Measurements from ENCODE around the gene ABLIM2.

The ABLIM2 gene

DNA sequence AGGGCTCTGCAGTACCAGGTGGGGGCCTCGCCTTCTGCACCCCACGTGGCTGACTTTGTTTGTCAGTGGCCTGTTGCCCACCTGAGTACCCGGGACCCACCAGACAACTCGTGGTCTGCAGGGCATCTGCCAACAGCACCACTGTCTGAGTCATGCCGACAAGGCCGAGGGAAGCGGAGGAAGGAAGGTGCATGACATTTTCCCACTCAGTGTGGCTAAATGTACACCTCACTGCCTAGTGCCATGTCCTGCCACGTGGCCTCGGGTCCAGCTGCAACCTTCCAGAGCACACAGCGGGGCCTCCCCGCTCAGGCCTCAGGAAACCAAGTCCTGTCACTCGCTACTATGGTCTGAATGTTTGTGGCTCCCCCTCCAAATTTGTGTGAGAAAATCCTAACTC is 22.1 kb downstream of the ABLIM2 start:
- no peak for DNase-seq

DNA sequence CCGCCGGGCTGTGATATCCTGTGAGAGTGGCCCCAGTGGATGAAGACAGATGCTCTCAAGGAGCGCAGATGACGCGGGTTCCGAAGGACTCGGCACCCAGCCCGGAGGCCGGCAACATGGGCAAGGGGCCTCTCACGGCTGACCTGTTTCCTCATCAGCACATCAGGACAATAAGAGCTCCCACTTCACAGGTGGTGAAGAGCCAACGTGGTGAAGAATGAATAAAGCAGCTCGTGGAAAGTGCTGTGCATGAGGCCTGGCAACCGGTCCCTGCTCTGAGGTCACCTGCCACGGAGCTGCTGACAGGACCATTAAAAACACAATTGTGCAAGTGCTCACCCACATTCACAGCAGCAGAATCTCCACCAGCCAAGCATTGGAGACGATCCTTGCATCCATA is 22.9 kb downstream of the ABLIM2 start:
- DNase-seq: no peak

DNA sequence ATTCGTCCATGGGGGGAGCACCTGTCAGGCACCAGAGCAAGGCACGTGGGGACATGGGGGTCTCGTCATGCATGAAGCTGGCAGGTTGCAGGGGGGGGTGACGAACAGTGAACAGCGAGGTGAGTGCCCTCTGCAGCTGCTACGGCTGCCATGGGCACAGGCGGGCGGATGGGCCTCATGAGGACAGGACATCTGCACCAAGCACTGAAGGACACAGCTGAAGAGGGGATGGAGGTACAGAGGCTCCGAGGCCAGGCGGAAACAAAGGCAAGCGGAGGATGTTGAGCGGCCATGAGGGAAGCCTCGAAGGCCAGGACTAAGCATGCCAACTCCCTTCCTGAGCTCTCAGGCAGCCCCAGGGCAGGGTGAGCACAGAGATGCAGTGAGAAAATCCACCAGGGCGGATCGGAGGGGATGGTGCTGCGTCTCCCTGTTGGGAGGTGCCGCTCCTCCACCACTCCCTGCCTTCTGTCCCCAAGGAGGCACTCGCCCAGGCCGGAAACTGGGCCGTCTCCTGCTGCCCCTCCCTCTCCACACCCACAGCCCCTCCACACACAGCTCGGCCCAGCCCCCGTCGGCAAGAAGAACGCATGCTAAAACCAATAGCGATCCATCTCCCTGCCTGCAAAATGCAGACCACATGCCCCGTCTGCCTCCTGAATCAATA is 24.6 kb downstream of the ABLIM2 start:
- DNase-seq: no peak

DNA sequence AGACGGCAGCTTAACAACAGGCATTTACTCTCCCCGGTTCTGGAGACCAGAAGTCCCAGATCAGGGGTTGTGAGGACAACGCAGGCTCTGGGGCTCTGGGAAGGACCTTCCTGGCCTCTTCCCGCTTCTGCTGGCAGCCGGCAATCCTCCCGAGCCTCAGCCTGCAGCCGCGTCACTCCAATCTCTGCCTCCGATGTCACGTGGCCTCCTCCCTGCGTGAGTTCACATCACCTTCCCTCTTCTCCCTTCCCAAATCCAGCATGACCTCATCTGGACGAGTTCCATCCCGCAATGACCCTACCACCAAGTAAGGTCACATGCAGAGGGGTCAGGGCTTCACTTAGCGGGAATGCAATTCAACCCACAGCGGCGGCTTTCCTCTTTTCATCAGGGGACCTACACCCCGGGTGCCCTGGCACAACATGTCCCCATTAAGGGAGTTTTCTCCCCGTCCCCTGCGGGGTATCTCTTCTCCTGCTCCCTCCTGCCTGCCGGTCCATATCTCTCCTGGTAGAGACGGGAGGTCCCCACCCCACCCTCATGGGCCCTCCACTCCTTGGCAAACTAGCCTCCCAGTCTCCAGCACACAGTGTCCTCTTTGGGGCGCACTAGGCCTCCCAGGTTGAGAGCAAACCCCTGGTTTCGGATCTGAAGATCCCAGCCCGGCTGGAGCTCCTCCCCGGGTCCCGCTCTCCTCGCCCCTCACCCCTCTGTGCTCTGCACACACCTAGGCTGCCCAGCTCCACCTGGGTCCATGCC is 25.5 kb downstream of the ABLIM2 start:
- DNase-seq: no peak

DNA sequence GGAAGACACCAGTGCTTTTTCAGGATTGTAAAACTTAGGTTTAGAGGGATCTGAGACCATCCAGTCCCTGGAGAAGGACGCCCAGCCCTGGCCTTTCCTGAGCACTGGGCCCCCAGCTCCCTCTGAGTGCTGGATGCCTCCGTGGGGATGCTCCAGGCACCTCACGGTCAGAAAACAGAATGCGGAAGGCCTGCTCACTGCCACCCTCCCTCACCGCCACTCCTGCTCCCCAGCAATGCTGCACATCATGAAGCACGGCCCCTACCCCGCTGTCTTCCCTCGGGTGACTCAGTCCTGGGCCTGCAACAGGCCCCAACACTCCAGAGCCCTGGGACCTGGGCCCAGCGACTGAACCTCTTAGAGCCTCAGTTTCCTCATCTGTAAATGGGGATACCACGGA is 26.2 kb downstream of the ABLIM2 start:
- DNase-seq: no peak

DNA sequence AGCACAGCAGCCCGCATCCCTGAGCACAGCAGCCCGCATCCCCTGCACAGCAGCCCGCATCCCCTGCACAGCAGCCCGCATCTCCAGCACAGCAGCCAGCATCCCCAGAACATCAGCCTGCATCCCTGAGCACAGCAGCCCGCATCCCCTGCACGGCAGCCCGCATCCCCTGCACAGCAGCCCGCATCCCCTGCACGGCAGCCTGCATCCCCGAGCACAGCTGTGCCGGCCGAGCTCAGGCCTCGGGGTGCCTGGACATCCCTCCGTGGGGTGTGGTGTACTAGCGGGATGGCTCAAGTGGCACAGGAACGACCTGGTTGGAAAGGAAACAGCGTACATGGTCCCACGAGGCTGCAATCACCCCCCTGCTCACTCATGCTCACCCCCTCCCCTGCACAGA is 26.8 kb downstream of the ABLIM2 start:
- no peak for DNase-seq

DNA sequence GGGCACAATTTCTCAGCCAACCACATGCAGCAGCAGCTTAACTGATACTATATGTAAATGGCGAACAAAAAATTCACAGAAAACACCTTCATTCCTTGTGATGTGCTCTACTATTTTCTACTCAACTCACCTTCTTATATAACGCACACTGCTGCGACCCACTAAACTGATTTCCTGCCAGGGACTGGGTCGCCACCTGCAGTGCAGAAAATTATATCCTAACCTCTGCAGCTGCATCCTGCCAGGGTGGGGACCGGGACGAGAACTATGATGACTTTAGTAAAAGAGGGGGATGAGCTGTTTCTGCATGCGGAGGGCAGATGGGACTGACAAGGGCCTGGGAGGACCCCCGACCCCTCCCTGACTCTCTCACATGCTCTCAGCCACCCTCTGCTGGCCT is 27.4 kb downstream of the ABLIM2 start:
- no peak for DNase-seq

DNA sequence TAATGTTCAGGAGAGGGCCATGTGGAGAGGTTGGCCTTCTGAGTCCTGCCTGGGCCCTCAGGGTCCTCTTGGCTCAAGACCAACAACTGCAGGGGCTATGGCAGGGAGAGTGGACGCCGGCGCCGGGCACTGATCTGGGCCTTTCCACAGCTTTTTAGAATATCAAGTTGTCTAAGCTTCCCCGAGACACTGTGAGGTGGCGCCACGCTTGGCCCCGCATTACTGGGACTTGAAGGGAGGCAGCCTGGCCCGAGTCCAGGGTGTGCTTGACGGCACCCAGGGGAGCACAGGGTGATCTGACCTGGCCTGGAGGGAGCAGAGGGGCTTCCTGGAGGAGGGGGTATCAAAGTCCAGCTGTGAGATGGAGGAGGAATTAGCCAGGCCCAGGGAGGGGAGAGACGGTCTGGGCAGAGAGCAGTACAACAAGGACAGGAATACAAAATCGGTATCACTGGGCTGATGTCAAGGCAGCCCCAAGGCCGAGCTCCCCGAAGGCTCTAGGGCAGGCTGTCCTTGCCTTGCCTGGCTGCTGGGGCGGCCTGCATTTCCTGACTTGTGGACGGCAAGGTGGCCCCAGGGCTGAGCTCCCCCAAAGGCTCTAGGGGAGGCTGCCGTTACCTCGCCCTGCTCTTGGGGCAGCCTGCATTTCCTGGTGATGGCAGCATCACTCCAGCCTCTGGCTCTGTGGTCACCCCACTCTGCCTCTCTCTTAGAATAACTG is 28.1 kb downstream of the ABLIM2 start:
- no peak for DNase-seq

DNA sequence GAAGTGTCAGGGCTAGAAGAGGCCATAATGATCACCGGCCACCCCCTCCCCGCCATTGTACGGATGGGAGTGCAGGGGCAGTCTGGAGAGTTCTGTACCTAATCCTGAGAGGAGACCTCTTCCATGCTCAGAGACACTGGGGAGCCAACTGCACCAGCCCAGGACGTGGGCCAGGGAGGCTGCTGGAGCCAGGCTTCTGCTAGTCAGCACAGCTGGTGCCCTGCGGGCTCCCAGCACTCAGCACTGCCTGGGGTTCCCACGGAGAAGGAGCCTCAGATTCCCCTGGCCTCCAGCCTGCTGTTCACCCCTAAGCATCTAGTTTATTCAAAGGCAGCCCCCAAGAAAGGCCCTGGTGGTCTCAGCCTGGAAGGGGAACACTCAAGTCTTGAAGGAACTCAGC is 28.8 kb downstream of the ABLIM2 start:
- no peak for DNase-seq

DNA sequence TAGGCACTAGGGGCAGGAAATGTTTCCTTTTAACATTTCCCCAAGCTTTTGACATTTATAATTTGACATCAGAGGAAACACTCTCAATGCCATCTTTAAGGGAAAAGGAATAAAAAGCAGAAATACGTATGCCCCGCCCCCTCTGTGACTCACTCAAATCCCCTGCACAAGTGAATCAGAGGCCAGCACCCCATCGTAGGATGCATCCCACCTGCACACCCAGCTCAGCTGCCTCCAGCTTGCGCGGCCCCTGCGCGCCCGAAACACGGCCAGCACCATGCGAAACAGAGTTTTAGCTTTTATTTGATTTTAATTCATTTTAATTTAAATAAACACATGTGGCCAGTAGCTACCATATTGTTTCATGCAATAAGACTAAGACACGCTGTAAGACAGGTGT is 29.5 kb downstream of the ABLIM2 start:
- DNase-seq: no peak

DNA sequence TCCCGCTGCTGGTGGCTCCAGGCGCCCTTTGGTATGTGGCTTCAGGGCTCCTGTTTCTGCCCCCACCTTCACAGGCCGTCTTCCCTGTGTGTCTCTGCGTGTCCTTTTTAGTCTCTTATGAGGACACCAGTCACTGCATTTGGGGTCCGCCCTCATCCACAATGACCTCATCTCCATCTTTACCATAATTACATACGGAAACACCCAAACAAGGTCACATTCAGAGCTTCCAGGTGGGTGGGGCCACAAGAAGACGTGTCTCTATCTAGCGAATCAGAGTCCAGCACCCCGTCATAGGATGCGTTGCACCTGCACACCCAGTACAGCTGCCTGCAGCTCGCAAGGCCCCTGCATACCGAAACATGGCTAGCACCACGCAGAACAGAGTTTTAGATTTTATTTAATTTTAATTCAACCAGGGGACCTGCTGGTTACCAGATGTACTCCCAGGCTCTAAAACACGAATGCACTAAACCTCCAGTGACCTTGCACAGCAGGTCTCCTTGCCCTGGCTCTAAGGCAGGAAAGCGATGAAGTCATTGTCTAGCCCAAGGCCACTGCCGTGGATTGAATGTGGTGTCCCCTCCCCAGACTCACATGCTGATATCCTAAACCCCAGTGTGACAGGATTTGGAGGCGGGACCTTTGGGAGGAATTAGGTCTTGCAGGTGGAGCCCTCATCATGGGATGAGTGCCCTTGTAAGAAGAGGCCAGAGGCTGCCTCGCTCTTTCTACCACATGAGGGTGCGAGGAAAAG is 30.3 kb downstream of the ABLIM2 start:
- DNase-seq: peak; percentile 19

DNA sequence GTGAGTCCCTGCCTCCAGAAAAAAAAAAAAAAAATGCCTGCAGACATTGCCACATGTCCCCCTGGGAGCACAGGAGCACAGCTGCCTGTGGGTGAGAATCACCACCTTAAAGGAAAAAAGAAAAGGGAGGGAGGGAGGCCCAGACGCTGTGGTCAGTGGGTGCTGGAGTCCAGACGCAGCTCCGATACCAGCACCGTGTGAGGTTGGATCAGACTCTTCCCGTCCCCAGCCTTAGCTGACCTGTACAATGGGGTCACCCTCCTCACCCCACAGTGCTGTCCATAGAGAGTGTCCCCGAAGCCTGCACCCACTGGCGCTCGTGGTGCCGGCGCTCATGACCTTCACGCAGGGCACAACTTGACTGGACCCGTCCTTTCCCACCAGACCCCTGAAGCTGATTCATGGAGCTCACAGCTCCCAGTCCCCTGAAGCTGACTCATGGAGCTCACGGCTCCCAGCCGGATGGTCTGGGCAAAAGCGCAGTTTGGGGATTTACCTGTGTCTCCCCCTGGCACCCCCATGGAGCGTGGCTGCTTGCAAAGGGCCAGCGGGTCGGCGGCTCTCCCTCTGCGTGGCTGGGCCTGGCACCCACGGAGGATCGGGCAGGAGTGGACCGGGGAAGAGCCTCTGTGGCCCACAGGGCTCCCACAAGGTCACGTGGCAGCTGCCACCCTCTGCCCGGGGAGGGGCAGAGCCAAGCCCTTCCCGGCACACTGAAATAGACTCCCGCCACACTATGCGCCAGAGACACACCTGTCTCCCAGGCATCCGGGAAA is 31.4 kb downstream of the ABLIM2 start:
- no peak for DNase-seq

DNA sequence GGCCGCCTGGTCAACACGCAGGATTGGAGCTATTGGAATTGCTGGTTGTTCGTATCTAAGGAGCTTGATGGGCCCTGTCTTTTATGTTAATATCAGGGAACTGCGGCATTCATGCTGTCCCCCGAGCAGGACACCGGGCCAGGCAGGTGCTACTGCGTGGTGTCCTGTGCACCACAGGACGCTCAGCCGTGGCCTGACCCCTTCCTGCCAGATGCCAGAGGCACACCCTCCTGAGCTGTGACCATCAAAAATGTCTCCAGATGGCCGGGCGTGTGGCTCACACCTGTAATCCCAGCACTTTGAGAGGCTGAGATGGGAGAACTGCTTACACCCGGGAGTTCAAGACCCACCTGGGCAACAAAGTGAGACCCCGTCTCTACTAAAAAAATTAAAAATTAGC is 32.1 kb downstream of the ABLIM2 start:
- no peak for DNase-seq

DNA sequence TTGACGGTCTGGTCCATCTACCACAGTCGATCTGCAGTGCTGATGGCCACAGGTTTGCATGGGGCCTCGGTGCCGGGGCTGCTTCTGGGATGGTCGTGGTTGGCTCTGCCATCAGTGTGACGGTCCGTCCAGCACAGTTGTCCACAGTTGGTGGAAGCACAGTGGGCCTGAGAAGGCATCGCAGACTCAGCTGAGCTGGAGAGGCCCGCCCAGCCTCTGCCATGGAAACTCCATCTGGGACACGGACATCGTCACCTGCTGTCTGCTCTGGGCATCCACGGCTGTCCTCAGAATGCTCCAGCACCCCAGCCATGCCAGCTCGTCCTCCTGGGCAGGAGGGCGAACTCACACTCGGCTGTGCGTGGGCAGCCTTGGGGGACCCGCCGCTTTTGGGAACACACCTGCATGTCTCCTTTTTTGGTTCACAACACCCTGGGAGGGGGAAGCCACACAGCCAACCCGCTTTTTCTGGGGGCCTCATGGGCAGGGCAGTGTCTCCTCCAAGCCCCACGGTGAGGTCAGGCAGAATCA is 33.0 kb downstream of the ABLIM2 start:
- DNase-seq: no peak

DNA sequence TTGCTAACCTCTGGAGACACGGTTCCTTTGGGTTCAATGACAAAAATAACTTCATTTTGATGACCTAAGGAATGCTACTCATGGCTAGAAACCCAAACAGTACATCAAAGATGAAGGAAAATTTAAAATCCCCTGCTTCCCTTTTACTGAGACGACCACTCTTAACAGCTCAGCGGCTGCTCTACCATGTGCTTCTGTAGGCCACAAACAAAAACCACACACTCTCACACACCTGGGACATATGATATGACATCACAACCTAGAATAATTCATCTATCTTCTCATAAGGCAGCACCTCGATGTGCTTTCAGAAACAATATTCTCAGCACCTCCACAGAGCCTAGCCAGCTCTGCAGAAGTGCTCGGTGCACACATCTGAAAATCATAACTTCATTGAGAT is 34.7 kb downstream of the ABLIM2 start:
- DNase-seq: no peak

DNA sequence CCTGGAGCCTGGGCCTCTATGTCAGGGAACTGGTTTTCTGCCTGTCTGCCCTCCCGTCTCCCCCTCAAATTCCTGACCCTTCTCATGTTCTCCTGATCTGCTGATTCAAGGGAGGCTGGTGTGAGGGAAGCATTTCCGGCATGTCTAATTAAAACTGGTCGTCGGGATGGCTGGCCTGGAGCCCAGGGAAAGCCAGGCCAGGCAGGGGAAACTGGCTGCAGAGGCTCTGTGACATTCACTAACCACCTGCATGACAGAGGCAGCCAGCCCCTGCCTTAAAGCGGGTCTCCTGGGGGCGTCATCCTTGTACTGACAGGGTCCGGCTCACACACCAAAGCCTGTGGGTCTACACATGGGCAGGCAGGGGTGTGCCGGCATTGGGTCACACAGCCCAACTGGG is 35.2 kb downstream of the ABLIM2 start:
- DNase-seq: no peak

DNA sequence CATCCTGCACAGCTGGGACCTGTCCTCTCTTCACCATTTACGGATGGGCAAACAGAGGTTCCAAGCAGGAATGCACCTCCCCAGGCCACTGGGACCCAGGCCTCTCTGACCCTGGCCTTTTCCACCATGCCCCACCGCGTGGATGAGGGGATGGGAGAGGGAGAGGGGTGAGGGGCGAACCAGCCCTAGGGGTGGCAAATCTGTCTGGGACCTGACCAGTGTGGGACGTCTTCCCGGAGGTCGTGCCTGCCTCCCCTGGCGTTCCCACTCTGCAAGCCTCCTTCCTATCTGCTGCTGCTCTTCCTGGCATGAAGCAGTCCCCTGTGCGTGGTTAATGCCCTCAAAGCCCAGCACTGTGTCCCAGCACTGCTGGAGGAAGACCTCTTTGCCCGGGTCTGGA is 35.9 kb downstream of the ABLIM2 start:
- no peak for DNase-seq

DNA sequence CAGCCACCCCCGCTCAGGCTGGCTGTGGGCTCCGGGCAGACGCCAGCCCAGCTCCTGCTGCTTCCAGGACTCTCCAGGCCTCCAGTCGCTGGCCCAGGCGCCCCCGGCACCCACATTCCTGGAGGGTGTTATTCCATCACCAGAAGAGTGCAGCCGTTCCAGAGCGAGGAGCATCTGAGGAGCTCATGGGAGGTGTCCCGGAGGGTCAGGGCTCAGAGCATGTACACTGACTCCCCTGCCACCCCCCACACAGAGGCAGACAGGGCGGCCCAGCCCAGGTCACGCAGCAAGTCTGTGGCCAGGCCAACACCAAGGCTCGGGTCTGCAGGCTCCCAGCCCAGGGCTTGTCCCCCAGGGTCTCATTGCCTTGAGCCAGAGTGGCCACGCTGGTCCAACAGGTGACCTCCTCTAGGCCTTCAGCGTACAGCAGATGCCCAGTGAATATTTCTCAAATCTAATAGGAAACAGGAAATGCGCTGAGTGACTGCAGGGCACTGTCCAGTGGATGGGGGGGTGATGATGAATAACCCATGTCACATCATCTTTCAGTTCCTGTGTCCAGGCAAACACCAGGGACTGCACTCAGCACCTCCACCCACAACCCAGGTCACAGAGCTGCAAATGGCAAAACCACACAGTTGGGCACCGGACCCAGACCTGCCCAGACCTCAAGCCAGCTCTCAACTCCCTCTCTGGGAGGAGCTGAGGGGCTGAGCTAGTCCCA is 37.2 kb downstream of the ABLIM2 start:
- DNase-seq: no peak

DNA sequence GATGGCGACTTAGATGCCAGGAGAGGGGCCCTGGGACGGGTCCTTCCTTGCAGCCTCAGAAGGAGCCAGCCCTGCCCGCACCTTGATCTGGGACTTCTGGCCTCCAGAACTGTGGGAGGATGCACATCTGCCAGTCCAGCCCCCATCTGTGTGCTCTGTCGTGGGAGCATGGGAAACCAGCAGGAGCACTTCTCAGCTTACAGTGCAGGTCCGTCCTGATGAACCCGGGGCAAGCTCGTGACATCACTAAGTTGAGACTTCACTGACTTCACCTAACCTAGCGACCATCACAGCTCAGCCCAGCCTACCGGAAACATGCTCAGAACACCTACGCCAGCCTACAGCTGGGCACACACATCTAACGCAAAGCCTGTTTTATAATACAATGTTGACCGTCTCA is 38.1 kb downstream of the ABLIM2 start:
- peak; percentile 43 for DNase-seq

DNA sequence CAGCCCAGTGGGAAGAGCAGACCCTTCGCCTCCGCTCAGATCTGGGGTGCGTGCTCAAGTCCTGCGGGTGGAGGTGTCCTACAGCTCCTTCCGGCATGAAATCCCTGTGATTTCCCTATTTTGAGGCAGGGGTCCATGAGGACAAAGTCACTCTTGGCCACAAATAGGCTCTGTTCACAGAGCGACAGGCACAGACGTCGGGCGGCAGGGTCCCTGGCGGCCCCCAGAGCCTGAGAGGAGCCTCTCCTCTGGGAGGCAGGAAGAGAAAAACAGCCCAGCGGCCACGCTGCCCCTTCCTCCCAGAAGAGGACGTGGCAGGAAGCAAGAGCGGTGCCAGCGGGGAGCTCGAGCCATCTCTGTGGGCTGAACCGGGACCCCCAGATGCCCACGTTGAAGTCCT is 38.7 kb downstream of the ABLIM2 start:
- no peak for DNase-seq

DNA sequence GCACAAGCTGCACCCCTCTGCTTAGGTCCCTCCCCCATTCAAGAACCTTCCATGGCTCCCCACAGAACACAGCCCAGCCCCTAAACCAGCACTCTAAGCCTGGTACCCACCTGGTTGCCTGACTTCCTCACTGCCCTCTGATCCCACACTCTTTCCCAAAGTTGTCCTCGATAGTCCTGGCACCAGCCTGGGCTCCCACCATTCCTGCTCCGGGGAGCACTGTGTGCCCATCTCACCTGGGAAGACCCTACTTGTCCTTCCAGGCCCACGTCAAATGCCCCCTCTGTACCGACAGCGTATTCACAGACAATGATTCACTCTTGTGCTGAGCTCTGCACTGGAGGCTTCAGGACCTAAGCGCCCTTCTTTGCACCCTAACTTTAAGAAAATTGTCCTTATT is 40.1 kb downstream of the ABLIM2 start:
- no peak for DNase-seq

DNA sequence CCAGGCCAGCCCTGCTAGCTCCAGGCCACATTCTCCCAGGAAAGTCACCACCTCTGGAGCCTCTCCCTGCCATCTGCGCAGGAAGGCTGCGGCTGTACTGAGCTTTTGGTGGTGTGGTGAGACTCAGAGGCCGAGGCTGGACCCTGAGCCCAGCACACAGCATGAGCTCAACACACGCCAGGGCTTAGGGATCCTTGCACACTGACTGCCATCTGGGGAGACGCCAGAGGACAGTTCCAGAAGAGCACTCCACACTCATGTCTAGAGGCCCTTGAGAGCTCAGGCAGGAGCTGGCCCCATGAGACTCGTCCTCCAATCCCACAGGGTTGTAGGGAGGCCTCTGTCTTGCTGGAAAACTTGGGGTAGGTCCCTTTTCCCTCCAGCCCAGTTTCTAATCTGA is 40.6 kb downstream of the ABLIM2 start:
- no peak for DNase-seq
